ENCODE measurements around the gene GBGT1. TPM values are rescaled to one million over a fixed set of nuclear protein-coding genes. Genes with fewer than 3 reads are reported as not detected.

The GBGT1 gene
- total RNA-seq, 1 experiment from 2014 or later, result not detected

- H3F3A ChIP-seq (ENCODE audit: low read length, unreplicated experiment), result no peaks in the 10 kb centered on the region
- intact Hi-C loops (cut with micrococcal nuclease), result no loop called here
- no peaks in the 10 kb centered on the region for H3K36me3 ChIP-seq (ENCODE audit: low read depth, low read length)
- no peak overlapping the region for H3K9ac ChIP-seq (ENCODE audit: low read length)
- no peaks in the 10 kb centered on the region for H3K9me3 ChIP-seq (ENCODE audit: low read length)
- DNase-seq (no peak), ATAC-seq (no peak)
- H3K79me2 ChIP-seq (ENCODE audit: low read length), result no peaks in the 10 kb centered on the region
- H3K4me2 ChIP-seq (ENCODE audit: low read length), result no peak overlapping the region
- no peak for TF ChIP-seq EZH2phosphoT487 (IDR thresholded peaks at IDR 0.05; ENCODE audit: borderline replicate concordance, low read length)
- no peak for TF ChIP-seq CTCF (conservative IDR thresholded peaks at IDR 0.05; ENCODE audit: low read depth, low read length)
- no peak for TF ChIP-seq EZH2 (IDR thresholded peaks at IDR 0.05; ENCODE audit: low read length, unreplicated experiment)
- no peak overlapping the region for H3K27ac ChIP-seq (ENCODE audit: low read length)
- H2AFZ ChIP-seq (ENCODE audit: low read length), result no peak overlapping the region
- no TSS peak for BruUV-seq (replicated peaks)
- CTCF ChIA-PET, result no interaction called here
- no peaks in the 10 kb centered on the region for H4K20me1 ChIP-seq (ENCODE audit: low read length)
- H3K4me1 ChIP-seq (ENCODE audit: insufficient read depth, low read length), result no peaks in the 10 kb centered on the region
- POLR2A ChIA-PET (ENCODE audit: unreplicated experiment), result no interaction called here
- H3K9me2 ChIP-seq (replicated peaks; ENCODE audit: low read length), result no peaks in the 10 kb centered on the region
- H3K4me3 ChIP-seq (ENCODE audit: low read length), result no peak overlapping the region
- no peaks in the 10 kb centered on the region for H3K27me3 ChIP-seq (ENCODE audit: low read length)
These were observed 37.9 kb upstream of the GBGT1 start for GRCh38 chr9:133201424-133202144.

GRCh38 chr9:133200631-133201030, 36.9 kb upstream of the GBGT1 start:
- POLR2A ChIA-PET (ENCODE audit: unreplicated experiment), result no interaction called here
- H3K9me3 ChIP-seq (ENCODE audit: low read length), result no peaks in the 10 kb centered on the region
- H3K9me2 ChIP-seq (replicated peaks; ENCODE audit: low read length), result no peaks in the 10 kb centered on the region
- intact Hi-C loops (cut with micrococcal nuclease), result no loop called here
- ATAC-seq, result no peak
- no peaks in the 10 kb centered on the region for H3F3A ChIP-seq (ENCODE audit: low read length, unreplicated experiment)
- H3K27ac ChIP-seq (ENCODE audit: low read length), result no peak overlapping the region
- no peaks in the 10 kb centered on the region for H3K36me3 ChIP-seq (ENCODE audit: low read depth, low read length)
- H3K9ac ChIP-seq (ENCODE audit: low read length), result no peak overlapping the region
- no peak for DNase-seq
- H3K4me1 ChIP-seq (ENCODE audit: insufficient read depth, low read length), result no peaks in the 10 kb centered on the region
- TF ChIP-seq CTCF (conservative IDR thresholded peaks at IDR 0.05; ENCODE audit: low read depth, low read length), result no peak
- TF ChIP-seq EZH2phosphoT487 (IDR thresholded peaks at IDR 0.05; ENCODE audit: borderline replicate concordance, low read length), result no peak
- TF ChIP-seq EZH2 (IDR thresholded peaks at IDR 0.05; ENCODE audit: low read length, unreplicated experiment), result no peak
- no peak overlapping the region for H3K4me3 ChIP-seq (ENCODE audit: low read length)
- no peaks in the 10 kb centered on the region for H3K27me3 ChIP-seq (ENCODE audit: low read length)
- CTCF ChIA-PET, result no interaction called here
- H2AFZ ChIP-seq (ENCODE audit: low read length), result no peak overlapping the region
- no peaks in the 10 kb centered on the region for H3K79me2 ChIP-seq (ENCODE audit: low read length)
- no TSS peak for BruUV-seq (replicated peaks)
- no peak overlapping the region for H3K4me2 ChIP-seq (ENCODE audit: low read length)
- no peaks in the 10 kb centered on the region for H4K20me1 ChIP-seq (ENCODE audit: low read length)

- H3K9ac ChIP-seq (ENCODE audit: low read length), result no peak overlapping the region
- CTCF ChIA-PET, result no interaction called here
- BruUV-seq (replicated peaks), result no TSS peak
- intact Hi-C loops (cut with micrococcal nuclease), result no loop called here
- ATAC-seq, result no peak
- H3K27me3 ChIP-seq (ENCODE audit: low read length), result 0 out of 2 replicates have a peak, but pooled peaks cover 4% of the 10 kb centered on the region
- no peak for DNase-seq
- H3F3A ChIP-seq (ENCODE audit: low read length, unreplicated experiment), result no peaks in the 10 kb centered on the region
- no peaks in the 10 kb centered on the region for H3K4me1 ChIP-seq (ENCODE audit: insufficient read depth, low read length)
- H3K4me3 ChIP-seq (ENCODE audit: low read length), result no peak overlapping the region
- H3K79me2 ChIP-seq (ENCODE audit: low read length), result no peaks in the 10 kb centered on the region
- no peak overlapping the region for H3K4me2 ChIP-seq (ENCODE audit: low read length)
- no peaks in the 10 kb centered on the region for H3K9me3 ChIP-seq (ENCODE audit: low read length)
- H3K36me3 ChIP-seq (ENCODE audit: low read depth, low read length), result no peaks in the 10 kb centered on the region
- TF ChIP-seq CTCF (conservative IDR thresholded peaks at IDR 0.05; ENCODE audit: low read depth, low read length) (no peak), EZH2phosphoT487 (IDR thresholded peaks at IDR 0.05; ENCODE audit: borderline replicate concordance, low read length) (no peak), EZH2 (IDR thresholded peaks at IDR 0.05; ENCODE audit: low read length, unreplicated experiment) (no peak)
- no peak overlapping the region for H2AFZ ChIP-seq (ENCODE audit: low read length)
- H4K20me1 ChIP-seq (ENCODE audit: low read length), result no peaks in the 10 kb centered on the region
- POLR2A ChIA-PET (ENCODE audit: unreplicated experiment), result no interaction called here
- no peaks in the 10 kb centered on the region for H3K9me2 ChIP-seq (replicated peaks; ENCODE audit: low read length)
- H3K27ac ChIP-seq (ENCODE audit: low read length), result no peak overlapping the region
These were observed 36.1 kb upstream of the GBGT1 start for GRCh38 chr9:133199648-133200321.
